GM10847 (cell line): ENCODE data around the gene ANKRD31.

Experiments used
- POLR2A ChIP-seq: IDR thresholded peaks from 2 replicates; pipeline ENCODE4 v1.6.1; 2011; ENCODE audit not compliant: insufficient read length; ENCODE audit errors: extremely low read depth

ANKRD31 gene

GRCh38 chr5:75235711-75236110, 967 bp downstream of the ANKRD31 start:
- no peak for TF ChIP-seq POLR2A

- TF ChIP-seq POLR2A: no peak
These were observed 2.4 kb downstream of the ANKRD31 start for GRCh38 chr5:75234251-75234650.

GRCh38 chr5:75226916-75227315, 9.8 kb downstream of the ANKRD31 start:
- TF ChIP-seq POLR2A: no peak

- TF ChIP-seq POLR2A: no peak
These were observed 11.2 kb downstream of the ANKRD31 start for GRCh38 chr5:75225506-75225905.

GRCh38 chr5:75214928-75215327, 21.8 kb downstream of the ANKRD31 start:
- TF ChIP-seq POLR2A: no peak

GRCh38 chr5:75214409-75214808, 22.3 kb downstream of the ANKRD31 start:
- no peak for TF ChIP-seq POLR2A

- no peak for TF ChIP-seq POLR2A
These were observed 33.1 kb downstream of the ANKRD31 start for GRCh38 chr5:75203604-75204003.

- no peak for TF ChIP-seq POLR2A
These were observed 33.7 kb downstream of the ANKRD31 start for GRCh38 chr5:75202935-75203334.

- TF ChIP-seq POLR2A: no peak
These were observed 35.9 kb downstream of the ANKRD31 start for GRCh38 chr5:75200776-75201175.

- TF ChIP-seq POLR2A: no peak
These were observed 36.7 kb downstream of the ANKRD31 start for GRCh38 chr5:75199946-75200345.

- no peak for TF ChIP-seq POLR2A
These were observed 37.6 kb downstream of the ANKRD31 start for GRCh38 chr5:75199071-75199470.

- no peak for TF ChIP-seq POLR2A
These were observed 38.9 kb downstream of the ANKRD31 start for GRCh38 chr5:75197745-75198144.

- no peak for TF ChIP-seq POLR2A
These were observed 43.9 kb downstream of the ANKRD31 start for GRCh38 chr5:75192804-75193203.

GRCh38 chr5:75192264-75192663, 44.4 kb downstream of the ANKRD31 start:
- no peak for TF ChIP-seq POLR2A

GRCh38 chr5:75190227-75190626, 46.5 kb downstream of the ANKRD31 start:
- no peak for TF ChIP-seq POLR2A

GRCh38 chr5:75189353-75189752, 47.3 kb downstream of the ANKRD31 start:
- no peak for TF ChIP-seq POLR2A

GRCh38 chr5:75185763-75186162, 50.9 kb downstream of the ANKRD31 start:
- no peak for TF ChIP-seq POLR2A

- no peak for TF ChIP-seq POLR2A
These were observed 67.2 kb downstream of the ANKRD31 start for GRCh38 chr5:75169516-75169915.
